A549 (cell line): ENCODE results near the gene ERVW-1. TPM values are rescaled to one million over a fixed set of nuclear protein-coding genes. Genes with fewer than 3 reads are reported as not detected.

Experiments used
- ATAC-seq, 2 experiments: fragments of 200-7000 bp in 1 of 2; fragments of >200 bp in 1 of 2; cut with Nextera tagmentation in 1 of 2; cut with Tn5 transposase in 1 of 2; 3 replicates each; pipeline versions ENCODE4 v1.8.0 to v1.9.1; 2018 to 2020; ENCODE audit warnings: mild to moderate bottlenecking in 1 of 2, moderate library complexity in 1 of 2
- CTCF ChIA-PET: fragments of 300-600 bp; sonication (Branson Sonifier 250); formaldehyde crosslinking; extraction: SDS; loops from one replicate; lab custom pipeline; 2021; ENCODE audit warnings: antibody characterized with exemption, inconsistent platforms; lab: Yijun Ruan, JAX
- POLR2A ChIA-PET: fragments of 350-600 bp; formaldehyde crosslinking; extraction: SDS; loops from one replicate; lab custom pipeline; 2021; ENCODE audit warnings: antibody characterized with exemption, inconsistent platforms; lab: Yijun Ruan, JAX
- DNase-seq, 2 experiments: peaks; one replicate each; pipeline versions ENCODE4 v3.0.0 to v3.0.0-alpha.2; 2011 to 2016; ENCODE audit warnings: low read depth in 1 of 2, low spot score in 1 of 2
- FAIRE-seq: peaks from 2 replicates; lab custom pipeline; 2011; peaks lifted over from hg19 to GRCh38; lab: Jason Lieb, UNC
- H3K27ac ChIP-seq, 2 experiments: fragments of >200 bp; sonication (Bioruptor Twin); formaldehyde crosslinking; 3 replicates each; pipeline ENCODE4 v1.5.1; 2016 to 2017
- H3K4me1 ChIP-seq: fragments of >200 bp; sonication (Bioruptor Twin); formaldehyde crosslinking; 3 replicates; pipeline ENCODE4 v1.6.1; 2016
- H3K4me2 ChIP-seq: fragments of >200 bp; sonication (Bioruptor Twin); formaldehyde crosslinking; 3 replicates; pipeline ENCODE4 v1.6.1; 2016
- H3K4me3 ChIP-seq: fragments of >200 bp; sonication (Bioruptor Twin); formaldehyde crosslinking; 3 replicates; pipeline ENCODE4 v1.5.1; 2016
- H3K9me3 ChIP-seq: fragments of >200 bp; sonication (Bioruptor Twin); formaldehyde crosslinking; 3 replicates; pipeline ENCODE4 v1.6.1; 2016
- CTCF ChIP-seq: fragments of >200 bp; sonication (Bioruptor Twin); formaldehyde crosslinking; IDR thresholded peaks from 3 replicates; pipeline ENCODE4 v1.5.1; 2016
- EHF ChIP-seq: fragments of 250-450 bp; sonication (Bioruptor Pico); IDR thresholded peaks from 2 replicates; pipeline ENCODE4 v1.5.0; 2020; ENCODE audit warnings: mild to moderate bottlenecking
- ELK1 ChIP-seq: fragments of 150-350 bp; IDR thresholded peaks from 2 replicates; pipeline ENCODE4 v1.6.1; 2014; ENCODE audit warnings: low read depth, mild to moderate bottlenecking, low read length
- EP300 ChIP-seq, 2 experiments: fragments of >200 bp; sonication (Bioruptor Twin); formaldehyde crosslinking; IDR thresholded peaks; 2 replicates in 1 of 2; 3 replicates in 1 of 2; pipeline ENCODE4 v1.6.1; 2016 to 2017
- ESRRA ChIP-seq: fragments of 150-350 bp; IDR thresholded peaks from 2 replicates; pipeline ENCODE4 v1.6.1; 2014; ENCODE audit warnings: mild to moderate bottlenecking, low read length, borderline replicate concordance
- HDAC2 ChIP-seq: fragments of 200-600 bp; sonication (generic); IDR thresholded peaks from 2 replicates; pipeline ENCODE4 v1.6.1; 2016
- HOXB5 ChIP-seq: fragments of 250-450 bp; sonication (Bioruptor Pico); IDR thresholded peaks from 2 replicates; pipeline ENCODE4 v1.5.0; 2020; ENCODE audit warnings: mild to moderate bottlenecking, moderate library complexity
- JUN ChIP-seq, 2 experiments: fragments of >200 bp; sonication (Bioruptor Twin); formaldehyde crosslinking; IDR thresholded peaks; 2 replicates in 1 of 2; 3 replicates in 1 of 2; pipeline ENCODE4 v1.6.1; 2016 to 2017
- JUNB ChIP-seq: fragments of >200 bp; sonication (Bioruptor Twin); formaldehyde crosslinking; IDR thresholded peaks from 2 replicates; pipeline ENCODE4 v1.6.1; 2016
- KDM1A ChIP-seq: fragments of 200-600 bp; sonication (generic); IDR thresholded peaks from 2 replicates; pipeline ENCODE4 v1.6.1; 2016; ENCODE audit warnings: low read depth, mild to moderate bottlenecking
- KDM5A ChIP-seq: fragments of 200-600 bp; sonication (generic); IDR thresholded peaks from 2 replicates; pipeline ENCODE4 v1.6.1; 2016; ENCODE audit warnings: antibody characterized with exemption, mild to moderate bottlenecking
- MYC ChIP-seq: IDR thresholded peaks from 2 replicates; pipeline ENCODE4 v1.6.1; 2012; ENCODE audit warnings: mild to moderate bottlenecking, inconsistent platforms, low read length, improper control_type of control experiment, borderline replicate concordance
- NFE2L2 ChIP-seq: fragments of 150-350 bp; conservative IDR thresholded peaks from 2 replicates; pipeline ENCODE4 v1.6.1; 2014; ENCODE audit warnings: low read length
- NPAS2 ChIP-seq: fragments of 250-450 bp; sonication (Bioruptor Pico); IDR thresholded peaks from 2 replicates; pipeline ENCODE4 v1.8.0; 2022; ENCODE audit warnings: mild to moderate bottlenecking, moderate library complexity, borderline replicate concordance
- NR3C1 ChIP-seq: fragments of >200 bp; sonication (Bioruptor Twin); formaldehyde crosslinking; IDR thresholded peaks from 3 replicates; pipeline ENCODE4 v1.6.1; 2017
- PHF8 ChIP-seq: fragments of 200-600 bp; sonication (generic); IDR thresholded peaks from 2 replicates; pipeline ENCODE4 v1.6.1; 2016; ENCODE audit warnings: low read depth, mild to moderate bottlenecking, antibody characterized with exemption, moderate library complexity, borderline replicate concordance
- RAD21 ChIP-seq, 2 experiments: fragments of >200 bp in 1 of 2; sonication (Bioruptor Twin) in 1 of 2; formaldehyde crosslinking in 1 of 2; IDR thresholded peaks in 1 of 2; conservative IDR thresholded peaks in 1 of 2; 2 replicates in 1 of 2; 3 replicates in 1 of 2; pipeline ENCODE4 v1.6.1; 2012 to 2018; ENCODE audit warnings: inconsistent platforms in 1 of 2
- SREBF2 ChIP-seq: fragments of 450-650 bp; IDR thresholded peaks from 2 replicates; pipeline ENCODE4 v1.6.1; 2014; ENCODE audit warnings: mild to moderate bottlenecking, moderate library complexity
- TP53 ChIP-seq: fragments of 250-450 bp; sonication (Bioruptor Pico); IDR thresholded peaks from 2 replicates; pipeline ENCODE4 v1.5.0; 2021; ENCODE audit warnings: mild to moderate bottlenecking, moderate library complexity
- ZC3H11A ChIP-seq: fragments of 450-650 bp; IDR thresholded peaks from 2 replicates; pipeline ENCODE4 v1.6.1; 2014; ENCODE audit warnings: antibody characterized with exemption, mild to moderate bottlenecking
- ZFP36 ChIP-seq: fragments of 450-650 bp; IDR thresholded peaks from 2 replicates; pipeline ENCODE4 v1.6.1; 2014; ENCODE audit warnings: borderline replicate concordance; ENCODE audit not compliant: partially characterized antibody
- ZSCAN20 ChIP-seq: fragments of 250-450 bp; sonication (Bioruptor Pico); IDR thresholded peaks from 2 replicates; pipeline ENCODE4 v1.8.0; 2022; ENCODE audit warnings: mild to moderate bottlenecking, moderate library complexity
- WGBS: methylation state at CpG from one replicate; pipeline ENCODE4 v1.1.6; 2017; ENCODE audit errors: missing lambda C conversion rate; 5-methylcytosine and 5-hydroxymethylcytosine counted together
- polyA plus RNA-seq, 4 experiments: library from polyadenylated mRNA; depleted of rRNA in 3 of 4; stranded (reverse); fragments of >200 nt; fragmentation: RNase III in 1 of 4; extraction: RNeasy Plus Mini Kit Qiagen cat#74134 plus additional on column Dnase treatment in 1 of 4; gene quantifications; 2 replicates in 3 of 4; 3 replicates in 1 of 4; pipeline ENCODE4 v1.2.3, GENCODE V29; 2011 to 2017
- TF ChIP-seq, protein P1 (sequence below): fragments of 450-650 bp; IDR thresholded peaks from 2 replicates; pipeline ENCODE4 v1.6.1; 2014; ENCODE audit warnings: antibody characterized with exemption
- TF ChIP-seq, protein P2 (sequence below): fragments of 200-600 bp; sonication (generic); IDR thresholded peaks from 2 replicates; pipeline ENCODE4 v1.6.1; 2016; ENCODE audit warnings: antibody characterized with exemption, mild to moderate bottlenecking, moderate library complexity
- TF ChIP-seq, protein P3 (sequence below): fragments of 250-450 bp; sonication (Bioruptor Pico); IDR thresholded peaks from 2 replicates; pipeline ENCODE4 v1.5.0; 2021; ENCODE audit warnings: mild to moderate bottlenecking, moderate library complexity, borderline replicate concordance

ERVW-1 gene
- polyA plus RNA-seq, 2 of the 4 experiments (the other 2 are of a cell fraction): not detected

DNA sequence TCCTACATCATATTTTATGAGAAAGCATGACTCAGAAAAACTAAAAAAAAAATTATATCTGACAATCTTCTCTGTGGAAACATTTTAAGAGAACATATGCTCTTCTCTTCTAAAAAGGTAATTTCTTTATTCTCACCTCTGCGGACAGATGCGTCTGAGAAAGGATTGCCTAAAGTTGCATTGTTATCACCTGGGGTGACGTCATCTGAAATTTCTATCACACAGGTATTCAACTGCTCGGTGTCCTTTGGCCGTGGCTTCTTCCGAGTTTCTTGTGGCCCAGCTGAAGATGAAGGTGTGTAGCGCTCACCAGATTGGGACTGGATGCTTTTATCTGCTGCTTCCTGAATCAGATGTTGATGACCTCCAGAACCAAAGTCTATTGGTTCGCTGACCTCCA, 44.7 kb downstream of the ERVW-1 start (continued):
- TF ChIP-seq, protein P1, sequence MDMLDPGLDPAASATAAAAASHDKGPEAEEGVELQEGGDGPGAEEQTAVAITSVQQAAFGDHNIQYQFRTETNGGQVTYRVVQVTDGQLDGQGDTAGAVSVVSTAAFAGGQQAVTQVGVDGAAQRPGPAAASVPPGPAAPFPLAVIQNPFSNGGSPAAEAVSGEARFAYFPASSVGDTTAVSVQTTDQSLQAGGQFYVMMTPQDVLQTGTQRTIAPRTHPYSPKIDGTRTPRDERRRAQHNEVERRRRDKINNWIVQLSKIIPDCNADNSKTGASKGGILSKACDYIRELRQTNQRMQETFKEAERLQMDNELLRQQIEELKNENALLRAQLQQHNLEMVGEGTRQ: no peak
- no peak for TF ChIP-seq TP53 (CRISPR knock-in tag)

DNA sequence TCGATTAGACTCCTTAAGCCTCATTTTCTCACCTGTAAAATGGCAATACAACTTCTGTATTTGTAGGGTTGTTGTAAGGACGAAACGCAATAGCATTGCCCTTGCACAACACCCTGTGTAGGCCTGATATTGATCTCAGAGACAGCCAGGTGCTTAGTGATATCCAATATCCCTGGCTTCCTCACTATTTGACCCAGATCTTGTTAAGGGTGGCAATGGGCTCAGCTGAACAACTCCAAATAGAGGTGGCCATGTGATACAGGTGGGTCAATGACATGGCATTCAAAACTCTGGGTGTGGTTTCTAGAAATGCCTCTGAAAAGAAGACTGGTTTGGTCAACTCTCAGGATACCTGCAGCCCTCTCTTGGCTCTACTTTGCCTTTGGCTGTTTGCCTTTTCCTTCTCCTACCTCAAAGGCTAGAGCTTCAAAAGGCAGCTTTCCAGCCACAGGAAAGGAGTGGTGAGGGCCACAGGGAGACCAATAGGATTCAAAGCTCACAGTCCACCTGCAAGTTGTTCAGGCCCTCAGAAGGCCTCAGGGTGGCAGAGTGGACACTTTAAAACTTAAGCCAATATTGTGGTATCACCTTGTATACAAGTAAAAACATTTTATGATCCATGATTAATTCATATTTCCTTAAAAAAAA, 45.3 kb downstream of the ERVW-1 start:
- 68% methylated on average over 3 of the region's 3 CpGs for WGBS
- no peak for ATAC-seq

DNA sequence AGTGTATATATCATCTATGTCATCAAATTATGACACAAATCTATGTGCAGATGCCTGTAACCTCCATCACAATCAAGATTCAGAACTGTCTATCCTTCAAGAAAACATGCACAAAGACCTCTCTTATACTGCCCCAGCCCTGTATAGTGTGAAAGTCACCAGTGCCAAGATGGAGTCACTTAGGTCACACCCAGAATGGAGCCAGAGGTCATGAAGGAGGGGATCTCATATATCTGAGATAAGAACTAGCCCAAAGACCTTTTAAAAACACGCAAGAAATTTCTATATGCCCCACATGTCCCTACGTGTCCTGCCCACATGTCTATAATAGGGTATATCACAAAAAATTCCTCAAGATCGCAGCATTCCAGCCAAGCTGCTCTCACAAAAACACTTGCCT, 50.6 kb downstream of the ERVW-1 start:
- POLR2A ChIA-PET: interaction anchor here (0.7 kb wide), 1 partner anchor 143 kb away, joined by 5 read pairs; no protein-coding TSS in a partner anchor
- H3K4me3 ChIP-seq: no peak overlapping the region
- H3K4me2 ChIP-seq: no peak overlapping the region
- H3K4me1 ChIP-seq: peaks cover 3% of the 10 kb centered on the region; the same call in 1 of the 3 replicates
- no peak overlapping the region for H3K27ac ChIP-seq
- TF ChIP-seq HDAC2: no peak
- no peak for TF ChIP-seq ELK1
- TF ChIP-seq, protein P2, sequence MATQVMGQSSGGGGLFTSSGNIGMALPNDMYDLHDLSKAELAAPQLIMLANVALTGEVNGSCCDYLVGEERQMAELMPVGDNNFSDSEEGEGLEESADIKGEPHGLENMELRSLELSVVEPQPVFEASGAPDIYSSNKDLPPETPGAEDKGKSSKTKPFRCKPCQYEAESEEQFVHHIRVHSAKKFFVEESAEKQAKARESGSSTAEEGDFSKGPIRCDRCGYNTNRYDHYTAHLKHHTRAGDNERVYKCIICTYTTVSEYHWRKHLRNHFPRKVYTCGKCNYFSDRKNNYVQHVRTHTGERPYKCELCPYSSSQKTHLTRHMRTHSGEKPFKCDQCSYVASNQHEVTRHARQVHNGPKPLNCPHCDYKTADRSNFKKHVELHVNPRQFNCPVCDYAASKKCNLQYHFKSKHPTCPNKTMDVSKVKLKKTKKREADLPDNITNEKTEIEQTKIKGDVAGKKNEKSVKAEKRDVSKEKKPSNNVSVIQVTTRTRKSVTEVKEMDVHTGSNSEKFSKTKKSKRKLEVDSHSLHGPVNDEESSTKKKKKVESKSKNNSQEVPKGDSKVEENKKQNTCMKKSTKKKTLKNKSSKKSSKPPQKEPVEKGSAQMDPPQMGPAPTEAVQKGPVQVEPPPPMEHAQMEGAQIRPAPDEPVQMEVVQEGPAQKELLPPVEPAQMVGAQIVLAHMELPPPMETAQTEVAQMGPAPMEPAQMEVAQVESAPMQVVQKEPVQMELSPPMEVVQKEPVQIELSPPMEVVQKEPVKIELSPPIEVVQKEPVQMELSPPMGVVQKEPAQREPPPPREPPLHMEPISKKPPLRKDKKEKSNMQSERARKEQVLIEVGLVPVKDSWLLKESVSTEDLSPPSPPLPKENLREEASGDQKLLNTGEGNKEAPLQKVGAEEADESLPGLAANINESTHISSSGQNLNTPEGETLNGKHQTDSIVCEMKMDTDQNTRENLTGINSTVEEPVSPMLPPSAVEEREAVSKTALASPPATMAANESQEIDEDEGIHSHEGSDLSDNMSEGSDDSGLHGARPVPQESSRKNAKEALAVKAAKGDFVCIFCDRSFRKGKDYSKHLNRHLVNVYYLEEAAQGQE: no peak
- TF ChIP-seq, protein P3, sequence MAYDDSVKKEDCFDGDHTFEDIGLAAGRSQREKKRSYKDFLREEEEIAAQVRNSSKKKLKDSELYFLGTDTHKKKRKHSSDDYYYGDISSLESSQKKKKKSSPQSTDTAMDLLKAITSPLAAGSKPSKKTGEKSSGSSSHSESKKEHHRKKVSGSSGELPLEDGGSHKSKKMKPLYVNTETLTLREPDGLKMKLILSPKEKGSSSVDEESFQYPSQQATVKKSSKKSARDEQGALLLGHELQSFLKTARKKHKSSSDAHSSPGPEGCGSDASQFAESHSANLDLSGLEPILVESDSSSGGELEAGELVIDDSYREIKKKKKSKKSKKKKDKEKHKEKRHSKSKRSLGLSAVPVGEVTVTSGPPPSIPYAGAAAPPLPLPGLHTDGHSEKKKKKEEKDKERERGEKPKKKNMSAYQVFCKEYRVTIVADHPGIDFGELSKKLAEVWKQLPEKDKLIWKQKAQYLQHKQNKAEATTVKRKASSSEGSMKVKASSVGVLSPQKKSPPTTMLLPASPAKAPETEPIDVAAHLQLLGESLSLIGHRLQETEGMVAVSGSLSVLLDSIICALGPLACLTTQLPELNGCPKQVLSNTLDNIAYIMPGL (CRISPR knock-in tag): no peak
- no peak for TF ChIP-seq KDM1A
- no peak for TF ChIP-seq CTCF
- TF ChIP-seq ESRRA: no peak
- no peak for TF ChIP-seq KDM5A
- TF ChIP-seq NFE2L2: no peak
- no peak for TF ChIP-seq ZSCAN20 (CRISPR knock-in tag)
- no peak for TF ChIP-seq EP300 (IDR thresholded peaks at IDR 0.05)
- no peak for TF ChIP-seq ZFP36
- no peak for TF ChIP-seq HOXB5 (CRISPR knock-in tag)
- no peak for TF ChIP-seq NR3C1
- no peak for TF ChIP-seq JUN (IDR thresholded peaks at IDR 0.05)
- TF ChIP-seq JUNB: no peak
- TF ChIP-seq ZC3H11A: no peak
- TF ChIP-seq EHF (CRISPR knock-in tag): no peak
- TF ChIP-seq NPAS2 (CRISPR knock-in tag): no peak
- TF ChIP-seq, all 56 proteins: peak for 0
- DNase-seq (no peak), FAIRE-seq (no peak), ATAC-seq (no peak)
- WGBS: 96% methylated on average over 3 of the region's 3 CpGs
- CTCF ChIA-PET: interaction anchor here (6.1 to 7.1 kb wide), 2 partner anchors 13 to 20 kb away, joined by 63 to 98 read pairs; partner anchors contain the start of gene GATAD1
- H3K9me3 ChIP-seq: no peaks in the 10 kb centered on the region

More for the DNA sequence above, 45.3 kb downstream of the ERVW-1 start:
- CTCF ChIA-PET: interaction anchor here (1.9 kb wide), 1 partner anchor 14 kb away, joined by 9 read pairs; the partner anchor contains the start of gene GATAD1
- Histone ChIP-seq H3K4me3 (no peak overlapping the region), H3K4me2 (no peak overlapping the region), H3K27ac (no peak overlapping the region), H3K4me1 (no peaks in the 10 kb centered on the region), H3K9me3 (no peaks in the 10 kb centered on the region)
- DNase-seq (no peak), FAIRE-seq (no peak)
- POLR2A ChIA-PET: no interaction called here
- TF ChIP-seq RAD21 (conservative IDR thresholded peaks at IDR 0.05 in 1 of 2, IDR thresholded peaks at IDR 0.05 in 1 of 2) (no peak), MYC (no peak), PHF8 (no peak), SREBF2 (no peak)
